SU-DHL-6 (cell line): ENCODE measurements around the gene DNAJC27.
A peak's percentile ranks its signal among the peaks of the same experiment; 100 is the strongest.

Experiments used
- H2AFZ ChIP-seq: fragments of 200-600 bp; sonication (generic); 2 replicates; pipeline ENCODE4 v1.6.1; 2014; ENCODE audit warnings: low read depth, mild to moderate bottlenecking, moderate library complexity, mixed read lengths, antibody characterized with exemption, low read length; ENCODE audit not compliant: severe bottlenecking
- H3F3A ChIP-seq: fragments of 200-600 bp; shearing (Covaris generic); 2 replicates; pipeline ENCODE4 v1.6.0; 2016; ENCODE audit warnings: antibody characterized with exemption, mild to moderate bottlenecking; ENCODE audit not compliant: insufficient read depth
- H3K27ac ChIP-seq: fragments of 200-600 bp; sonication (generic); 2 replicates; pipeline ENCODE4 v1.5.1; 2016; ENCODE audit warnings: low read depth, mild to moderate bottlenecking, low read length, moderate library complexity, mixed read lengths
- H3K27me3 ChIP-seq: fragments of 200-600 bp; sonication (generic), shearing (Covaris generic); 2 replicates; pipeline ENCODE4 v1.6.0; 2014; ENCODE audit warnings: mild to moderate bottlenecking, low read length
- H3K36me3 ChIP-seq: fragments of 200-600 bp; sonication (generic); 2 replicates; pipeline ENCODE4 v1.6.1; 2014; ENCODE audit warnings: mild to moderate bottlenecking, low read length, mixed read lengths
- H3K4me2 ChIP-seq: fragments of 300-600, 200-600 bp; shearing (Covaris generic), sonication (generic); 2 replicates; pipeline ENCODE4 v1.6.0; 2014; ENCODE audit warnings: low read length, low read depth, mild to moderate bottlenecking; ENCODE audit not compliant: poor library complexity, severe bottlenecking
- H3K4me3 ChIP-seq: fragments of 200-600 bp; sonication (generic); 2 replicates; pipeline ENCODE4 v1.5.1; 2014; ENCODE audit warnings: antibody characterized with exemption, low read length, mild to moderate bottlenecking, mixed read lengths; ENCODE audit not compliant: insufficient read depth, poor library complexity, severe bottlenecking
- H3K79me2 ChIP-seq: fragments of 200-600 bp; sonication (generic); 2 replicates; pipeline ENCODE4 v1.6.1; 2014; ENCODE audit warnings: mild to moderate bottlenecking, low read length, moderate library complexity; ENCODE audit not compliant: insufficient read depth
- H3K9ac ChIP-seq: fragments of 200-600 bp; sonication (generic); 2 replicates; pipeline ENCODE4 v1.7.0; 2014; ENCODE audit warnings: mild to moderate bottlenecking, low read length
- H3K9me2 ChIP-seq: fragments of 200-600 bp; sonication (generic); replicated peaks from 2 replicates; pipeline ENCODE4 v1.6.1; 2014; ENCODE audit warnings: low read length; ENCODE audit not compliant: insufficient read depth
- H3K9me3 ChIP-seq: fragments of 200-600 bp; sonication (generic); 2 replicates; pipeline ENCODE4 v1.6.1; 2014; ENCODE audit warnings: low read length, mixed read lengths; ENCODE audit not compliant: insufficient read depth
- H4K20me1 ChIP-seq: fragments of 200-600 bp; sonication (generic); 2 replicates; pipeline ENCODE4 v1.6.1; 2014; ENCODE audit warnings: low read depth, mild to moderate bottlenecking, antibody characterized with exemption, low read length, moderate library complexity, mixed read lengths
- CTCF ChIP-seq: fragments of 200-600 bp; sonication (generic); IDR thresholded peaks from one replicate; pipeline ENCODE4 v1.5.1; 2017; ENCODE audit warnings: antibody characterized with exemption, mild to moderate bottlenecking, low read length, moderate library complexity; ENCODE audit not compliant: insufficient read depth, poor library complexity, severe bottlenecking
- EZH2phosphoT487 ChIP-seq: fragments of 200-600 bp; sonication (generic), shearing (Covaris generic); conservative IDR thresholded peaks from 2 replicates; pipeline ENCODE4 v1.6.1; 2018; ENCODE audit warnings: mild to moderate bottlenecking, antibody characterized with exemption, low read length, moderate library complexity, mixed read lengths

Gene DNAJC27

GRCh38 chr2:24920809-24921441, 50.8 kb downstream of the DNAJC27 start:
- Histone ChIP-seq H3K9me3 (no peaks in the 10 kb centered on the region), H3F3A (peaks cover 5% of the 10 kb centered on the region; the same call in 1 of the 2 replicates), H4K20me1 (no peaks in the 10 kb centered on the region), H3K36me3 (no peaks in the 10 kb centered on the region), H2AFZ (peak overlapping the region; percentile 80), H3K9ac (peak overlapping the region; percentile 84), H3K79me2 (peaks cover 37% of the 10 kb centered on the region), H3K4me2 (peak overlapping the region; percentile 89), H3K9me2 (no peaks in the 10 kb centered on the region), H3K4me3 (peak overlapping the region; percentile 72), H3K27ac (peak overlapping the region; percentile 48), H3K27me3 (no peaks in the 10 kb centered on the region)
- TF ChIP-seq EZH2phosphoT487, result no peak
- TF ChIP-seq CTCF, result peak; percentile 61

- H4K20me1 ChIP-seq, result no peaks in the 10 kb centered on the region
- no peaks in the 10 kb centered on the region for H3K9me2 ChIP-seq
- peak within 1 kb of the TSS; percentile 57 for H3K27ac ChIP-seq
- peak within 1 kb of the TSS; percentile 72 for H3K4me3 ChIP-seq
- H3F3A ChIP-seq, result peaks cover 5% of the 10 kb centered on the region; the same call in 1 of the 2 replicates
- H3K36me3 ChIP-seq, result no peaks in the 10 kb centered on the region
- peak within 1 kb of the TSS; percentile 89 for H3K4me2 ChIP-seq
- peak within 1 kb of the TSS; percentile 84 for H3K9ac ChIP-seq
- TF ChIP-seq CTCF (no peak), EZH2phosphoT487 (no peak)
- H2AFZ ChIP-seq, result peak within 1 kb of the TSS; percentile 80
- H3K9me3 ChIP-seq, result no peaks in the 10 kb centered on the region
- H3K79me2 ChIP-seq, result peaks cover 44% of the 10 kb centered on the region
- H3K27me3 ChIP-seq, result no peaks in the 10 kb centered on the region
These were observed 51.5 kb downstream of the DNAJC27 start, which contains the start of gene ADCY3 for GRCh38 chr2:24920098-24920808. ADCY3 (minus strand) TSS chr2:24920237; CDS start chr2:24918987, 1,250 bp downstream.

- H3K27ac ChIP-seq, result peak overlapping the region; percentile 57
- H3K79me2 ChIP-seq, result peaks cover 50% of the 10 kb centered on the region
- H3K27me3 ChIP-seq, result no peaks in the 10 kb centered on the region
- no peaks in the 10 kb centered on the region for H3K36me3 ChIP-seq
- TF ChIP-seq CTCF, result no peak
- TF ChIP-seq EZH2phosphoT487, result no peak
- H3K9me2 ChIP-seq, result no peaks in the 10 kb centered on the region
- H3K4me3 ChIP-seq, result peak overlapping the region; percentile 62
- no peaks in the 10 kb centered on the region for H4K20me1 ChIP-seq
- peak overlapping the region; percentile 20 for H2AFZ ChIP-seq
- peaks cover 5% of the 10 kb centered on the region; the same call in 1 of the 2 replicates for H3F3A ChIP-seq
- no peaks in the 10 kb centered on the region for H3K9me3 ChIP-seq
- H3K9ac ChIP-seq, result peak overlapping the region; percentile 84
- H3K4me2 ChIP-seq, result peak overlapping the region; percentile 72
These were observed 52.2 kb downstream of the DNAJC27 start for GRCh38 chr2:24919506-24920097.
